Measurements from ENCODE around the gene CDH22. TPM values are rescaled to one million over a fixed set of nuclear protein-coding genes. Genes with fewer than 3 reads are reported as not detected.

Gene CDH22
- total RNA-seq, 1 donor from 2014 or later = not detected

DNA sequence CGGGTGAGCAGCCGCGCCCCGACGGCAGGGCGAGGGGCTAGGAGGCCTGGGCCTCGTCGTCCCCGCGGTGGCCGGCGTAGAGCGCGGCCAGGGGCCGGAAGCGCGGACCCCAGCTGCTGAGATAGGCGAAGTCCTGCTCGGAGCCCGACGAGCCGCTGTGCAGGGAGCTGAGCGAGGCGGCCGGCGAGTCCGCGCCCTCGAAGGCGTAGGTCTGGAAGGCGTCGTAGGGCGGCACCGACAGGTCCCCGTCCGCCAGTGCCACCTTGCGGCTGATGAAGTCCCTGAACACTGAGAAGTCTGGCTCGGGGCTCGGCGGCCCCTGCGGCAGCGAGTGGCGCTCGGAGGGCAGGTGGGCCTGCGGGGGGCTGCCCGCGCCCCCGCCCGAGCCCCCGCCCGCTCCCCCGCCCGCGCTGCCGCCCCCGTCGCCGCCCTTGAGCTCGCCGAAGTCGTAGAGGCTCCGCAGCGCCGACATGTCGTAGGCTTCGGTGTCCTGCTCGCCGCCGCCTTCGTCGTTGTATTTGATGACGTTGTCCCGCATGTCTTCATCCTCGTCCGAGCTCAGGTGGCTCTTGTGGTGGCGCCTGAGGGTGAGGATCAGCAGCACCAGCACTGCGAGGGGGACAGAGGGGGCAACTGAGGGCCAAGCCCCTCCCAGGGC, 133.7 kb downstream of the CDH22 start:
- intact Hi-C loops (cut with micrococcal nuclease) = loop anchor here (1.0 to 2.0 kb wide), 4 partner anchors 42 to 188 kb away; no protein-coding TSS in a partner anchor

DNA sequence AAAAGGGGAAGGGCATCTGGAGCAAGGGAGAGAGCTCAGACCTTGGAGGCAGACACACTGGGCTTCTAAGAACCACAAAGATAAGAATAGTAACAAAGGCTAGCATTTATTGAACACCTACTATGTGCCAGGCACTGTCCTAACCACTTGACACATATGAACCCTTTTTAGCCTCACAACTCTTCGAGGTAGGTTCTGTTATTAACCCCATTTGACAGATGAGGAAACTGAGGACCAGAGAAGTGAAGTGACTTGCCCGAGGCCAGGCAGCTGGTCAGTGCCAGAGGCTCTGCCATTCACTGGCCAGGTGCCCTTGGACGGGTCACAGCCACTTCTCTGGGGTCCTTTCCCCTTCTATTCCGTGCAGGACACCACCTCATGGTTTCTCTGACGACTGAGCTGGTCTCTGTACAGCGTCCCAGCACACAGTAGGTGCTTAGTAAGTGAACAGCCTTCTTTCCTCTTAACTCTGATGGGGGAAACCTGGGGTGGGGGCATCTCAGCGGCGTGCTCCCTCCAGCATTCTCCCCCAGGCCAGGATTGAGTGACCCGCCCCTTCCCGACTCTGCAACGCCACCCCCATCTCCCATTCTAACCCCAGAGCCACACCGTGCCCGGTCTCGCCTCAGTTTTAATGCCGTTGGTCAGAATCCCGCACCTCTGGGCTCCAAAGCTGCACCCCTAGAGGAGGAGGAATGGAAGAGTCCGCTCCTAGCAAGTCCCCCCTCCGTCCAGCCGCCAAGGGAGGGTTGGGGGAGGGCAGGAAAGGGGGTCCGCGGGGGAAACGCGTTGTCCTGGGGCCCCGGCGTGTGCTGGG, 134.4 kb downstream of the CDH22 start:
- intact Hi-C loops (cut with micrococcal nuclease) = loop anchor here (1.0 to 2.0 kb wide), 4 partner anchors 42 to 187 kb away; no protein-coding TSS in a partner anchor

DNA sequence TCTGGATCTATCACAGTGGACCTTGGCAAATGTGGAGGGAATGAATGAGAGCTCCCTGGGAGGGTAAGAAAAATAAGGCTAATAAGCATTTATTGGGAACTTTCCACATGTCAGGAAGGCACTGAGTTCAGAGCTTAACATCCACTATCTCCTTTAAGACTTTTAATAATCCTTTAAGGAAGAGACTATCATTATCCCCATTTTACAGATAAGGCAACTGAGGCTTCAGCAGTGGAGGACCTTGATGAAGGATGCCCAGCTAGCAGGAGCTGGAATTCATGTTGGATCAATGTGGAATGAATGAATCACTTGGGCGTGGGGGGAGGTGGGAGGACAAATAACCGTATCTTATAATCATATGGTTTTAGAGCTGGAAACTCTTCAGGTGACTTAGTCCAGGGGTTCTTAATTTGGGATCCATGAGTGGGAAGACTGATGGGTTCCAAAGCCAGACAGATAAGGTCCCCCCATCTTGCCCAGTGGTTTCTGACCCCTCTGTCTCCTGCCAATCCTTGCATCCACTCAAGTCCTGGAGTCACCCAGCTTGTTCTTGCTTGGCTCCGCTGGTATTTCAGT, 135.2 kb downstream of the CDH22 start:
- intact Hi-C loops (cut with micrococcal nuclease) = no loop called here

DNA sequence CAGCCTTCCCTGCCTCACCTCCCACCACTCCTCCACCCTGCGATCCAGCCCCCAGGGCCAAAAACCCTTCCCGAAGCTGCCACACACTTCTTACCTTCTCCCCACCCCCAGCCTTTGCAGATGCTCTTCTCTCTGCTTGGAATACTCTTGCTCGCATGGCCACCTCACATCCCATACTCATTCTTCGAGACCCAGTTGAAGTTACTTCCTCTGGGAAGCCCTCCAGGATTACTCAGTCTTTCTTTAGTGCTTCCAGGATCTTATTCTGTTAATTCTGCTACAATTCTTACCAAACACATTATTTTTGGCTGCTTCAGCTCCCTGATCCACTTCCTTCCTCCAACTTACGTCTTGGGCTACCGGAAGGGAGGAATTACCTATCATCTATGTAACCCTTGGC, 135.8 kb downstream of the CDH22 start:
- intact Hi-C loops (cut with micrococcal nuclease) = no loop called here

DNA sequence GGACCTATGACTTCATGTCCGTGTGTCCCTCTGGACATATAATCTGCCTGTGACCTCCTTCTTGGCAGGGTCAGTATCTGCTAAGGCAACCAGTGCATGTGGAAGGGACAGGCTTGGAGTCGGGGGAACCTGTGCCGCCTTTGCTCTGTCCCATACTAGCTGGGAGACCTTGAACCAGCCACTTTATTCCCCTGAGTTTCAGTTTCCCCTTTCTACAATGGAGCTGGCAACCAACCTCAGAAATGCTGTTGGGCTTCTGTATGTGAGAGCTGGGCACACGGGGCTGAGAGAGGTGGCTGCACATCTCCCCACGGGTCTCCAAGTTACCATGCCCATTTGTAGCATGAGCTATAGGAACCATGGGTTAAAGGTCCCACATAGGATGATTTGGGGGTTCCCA, 136.4 kb downstream of the CDH22 start:
- intact Hi-C loops (cut with micrococcal nuclease) = no loop called here

DNA sequence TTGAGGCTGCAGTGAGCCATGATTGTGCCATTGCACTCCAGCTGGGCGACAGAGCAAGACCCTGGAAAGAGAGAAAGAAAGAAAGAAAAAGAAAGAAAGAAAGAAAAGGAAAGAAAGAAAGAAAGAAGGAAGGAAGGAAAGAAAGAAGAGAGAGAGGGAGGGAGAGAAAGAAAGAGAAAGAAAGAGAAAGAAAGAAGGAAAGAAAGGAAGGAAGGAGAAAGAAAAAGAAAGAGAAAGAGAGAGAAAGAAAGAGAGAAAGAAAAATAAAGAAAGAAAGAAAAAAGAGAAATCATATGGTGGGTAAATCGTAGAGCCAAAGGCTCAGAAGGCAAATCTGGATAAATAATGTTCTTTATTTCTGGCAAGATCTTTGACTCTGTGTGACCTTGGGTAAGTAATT, 136.8 kb downstream of the CDH22 start:
- intact Hi-C loops (cut with micrococcal nuclease) = no loop called here

DNA sequence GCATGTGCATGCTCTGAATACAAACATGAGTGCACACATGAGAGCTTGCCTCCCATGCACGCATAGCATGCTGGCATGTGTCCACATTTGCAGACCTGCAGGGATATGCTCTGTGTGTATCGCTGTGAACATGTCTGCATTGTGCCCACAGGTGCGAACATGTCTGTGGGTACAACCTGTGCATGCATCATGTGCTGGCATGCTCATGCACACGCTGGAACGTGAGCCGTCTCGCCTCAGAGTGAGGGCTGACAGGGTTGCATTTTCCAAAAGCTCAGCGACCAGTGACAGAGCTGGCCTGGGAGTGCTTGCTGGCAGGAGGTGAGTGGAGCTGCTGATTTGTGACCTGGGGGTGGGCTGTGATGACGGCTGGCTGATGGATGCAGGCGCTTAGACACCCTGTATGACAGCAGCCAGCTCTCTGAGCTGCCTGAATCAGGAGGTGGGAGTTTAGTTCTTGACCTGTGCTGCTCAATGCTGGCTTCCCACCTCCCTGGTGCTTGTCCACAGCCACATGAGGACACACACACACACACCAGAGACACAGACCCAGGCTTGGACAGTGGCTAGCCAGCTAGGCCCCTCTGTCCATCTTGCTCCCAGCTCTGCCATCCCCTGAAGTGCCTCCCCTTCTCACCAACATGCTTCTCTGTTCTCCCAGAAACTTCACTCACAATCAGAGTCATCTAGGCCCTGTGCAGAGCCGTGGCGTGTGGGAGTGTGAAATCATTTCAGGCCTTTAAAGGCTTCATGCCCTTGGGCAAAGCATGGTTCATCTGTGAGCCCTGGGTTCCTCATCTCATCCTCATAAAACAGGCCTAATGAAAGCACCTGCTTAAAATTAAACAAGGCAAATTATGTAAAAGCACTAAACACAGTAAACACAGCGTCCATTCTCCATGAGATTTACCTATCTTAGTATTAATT, 138.8 kb downstream of the CDH22 start:
- intact Hi-C loops (cut with micrococcal nuclease) = no loop called here

DNA sequence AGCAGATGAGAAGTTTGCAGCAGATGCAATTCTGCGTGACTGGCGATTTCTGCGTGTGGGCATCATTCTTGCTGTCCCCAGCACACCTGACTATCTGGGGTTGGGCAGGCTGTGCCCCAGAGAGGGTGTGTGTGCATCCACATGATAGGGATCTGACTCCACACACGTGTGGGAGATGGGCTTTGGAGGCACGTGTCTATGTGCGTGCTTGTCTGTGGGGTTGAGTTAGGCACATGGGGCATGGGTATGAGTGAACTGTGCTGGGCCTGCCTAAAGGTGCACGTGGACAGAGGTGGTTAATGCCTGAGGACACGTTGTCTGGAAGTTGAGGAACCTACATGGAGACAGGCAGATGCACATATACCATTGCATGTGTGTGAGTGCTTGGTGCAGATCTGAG, 139.9 kb downstream of the CDH22 start:
- intact Hi-C loops (cut with micrococcal nuclease) = no loop called here

DNA sequence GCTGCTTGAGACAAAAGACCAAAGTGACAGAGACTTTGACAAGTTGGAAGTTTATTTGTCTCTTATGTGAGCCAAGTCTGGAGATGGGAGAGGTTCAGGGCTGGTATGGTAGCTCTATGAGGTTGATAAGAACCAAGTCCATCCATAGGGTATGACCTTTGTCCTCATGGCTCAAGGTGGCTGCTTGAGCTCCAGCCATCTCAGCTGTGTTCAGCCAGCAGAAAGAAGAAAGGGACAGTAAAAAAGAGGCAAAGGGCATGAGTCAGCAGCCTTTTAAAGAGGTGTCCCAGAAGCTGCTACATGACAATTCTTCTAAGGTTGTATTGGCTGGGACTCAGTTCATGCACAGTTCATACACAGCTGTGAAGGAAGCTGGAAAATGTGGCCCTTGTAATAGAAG, 141.2 kb downstream of the CDH22 start:
- intact Hi-C loops (cut with micrococcal nuclease) = no loop called here

DNA sequence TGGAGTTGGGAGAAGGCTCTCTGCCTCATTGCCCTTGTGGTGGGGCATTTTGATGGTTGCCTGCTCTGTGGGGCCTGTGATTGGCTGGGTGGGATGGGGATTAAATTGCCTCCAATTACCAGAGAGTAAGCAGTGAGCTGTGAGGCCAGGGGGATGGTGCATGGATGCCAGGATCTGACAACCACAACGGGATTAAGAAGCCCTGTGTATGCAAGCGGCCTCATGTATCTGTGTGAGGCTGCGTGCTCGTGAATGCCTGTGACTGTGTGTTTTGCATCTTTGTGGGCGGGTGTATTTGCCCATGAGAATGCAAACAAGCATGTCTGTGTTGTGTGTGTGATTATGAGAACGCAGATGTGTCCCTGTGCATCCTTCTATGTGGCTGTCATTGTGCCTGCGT, 144.0 kb downstream of the CDH22 start:
- intact Hi-C loops (cut with micrococcal nuclease) = no loop called here

DNA sequence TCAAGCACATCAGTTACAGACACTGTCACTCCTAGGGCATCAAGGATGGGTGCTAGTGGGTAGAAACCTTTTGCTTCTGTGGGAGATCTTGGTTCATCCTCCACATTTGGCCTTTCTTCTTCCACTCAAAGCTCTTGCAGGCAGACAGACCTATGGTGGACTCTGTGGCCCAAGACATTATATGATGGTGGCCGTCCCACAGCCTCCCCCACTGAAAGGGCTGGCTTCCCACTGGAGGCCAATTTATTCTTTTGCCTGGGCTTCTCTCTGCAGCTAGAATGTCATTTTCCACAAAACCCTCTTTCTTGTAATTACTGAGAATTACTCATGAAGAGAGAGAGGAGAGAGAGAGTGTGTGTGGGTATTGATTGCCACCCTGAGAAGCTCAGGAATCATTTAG, 146.4 kb downstream of the CDH22 start:
- intact Hi-C loops (cut with micrococcal nuclease) = no loop called here

DNA sequence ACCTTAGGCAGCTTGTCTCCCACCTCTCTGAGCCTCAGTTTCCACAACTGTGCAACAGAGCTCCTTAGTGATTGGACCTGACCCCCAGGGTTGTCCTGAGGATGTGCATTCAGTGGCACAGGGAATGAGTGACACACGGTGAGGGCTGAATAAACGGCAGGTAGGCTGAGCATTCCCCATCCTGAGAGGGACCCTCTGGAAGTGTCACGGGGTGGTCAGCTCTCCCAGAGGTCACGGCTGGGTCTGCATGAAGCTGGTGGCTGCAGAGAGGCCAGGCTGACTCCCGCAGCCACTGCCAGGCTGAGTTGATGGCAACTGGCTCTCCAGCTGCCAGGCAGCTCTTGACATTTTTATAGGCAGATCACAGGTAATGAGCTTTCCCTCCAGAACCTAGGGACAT, 147.6 kb downstream of the CDH22 start:
- intact Hi-C loops (cut with micrococcal nuclease) = no loop called here

DNA sequence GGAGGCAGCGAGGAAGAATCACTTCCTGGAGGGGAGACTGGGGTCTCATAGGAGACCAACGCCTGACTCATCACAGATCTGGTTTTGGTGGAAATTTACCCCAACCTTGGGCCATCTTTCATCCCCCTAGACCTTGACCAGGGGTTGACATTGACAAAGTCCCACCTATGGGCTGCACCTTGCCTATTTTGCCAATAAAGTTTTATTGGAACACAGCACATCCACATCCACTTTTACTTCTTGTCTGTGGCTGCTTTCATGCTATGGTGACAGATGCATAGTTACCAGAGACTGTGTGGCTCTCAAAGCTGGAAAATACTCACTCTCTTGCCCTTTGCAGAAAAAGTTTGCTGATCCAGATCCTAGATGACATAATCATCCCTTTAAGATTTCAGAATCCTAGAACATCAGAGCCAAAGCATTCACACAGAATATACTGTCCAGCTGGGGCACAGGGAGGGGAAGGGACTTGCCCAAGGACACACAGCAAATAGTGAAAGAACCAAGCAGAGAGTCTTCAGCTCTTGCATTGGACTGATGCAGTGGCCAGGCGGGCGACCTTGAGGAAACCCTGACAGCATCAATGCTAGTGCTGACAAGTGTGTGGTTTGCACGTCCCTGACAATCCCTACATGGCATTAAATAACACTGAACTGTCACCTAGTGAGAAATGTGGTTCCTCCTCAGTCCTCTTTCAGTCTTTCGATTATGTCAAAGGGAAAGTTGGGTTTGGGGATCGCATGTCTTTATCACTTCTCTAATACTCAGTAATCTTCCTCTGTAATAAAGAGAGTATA, 149.0 kb downstream of the CDH22 start:
- intact Hi-C loops (cut with micrococcal nuclease) = no loop called here

DNA sequence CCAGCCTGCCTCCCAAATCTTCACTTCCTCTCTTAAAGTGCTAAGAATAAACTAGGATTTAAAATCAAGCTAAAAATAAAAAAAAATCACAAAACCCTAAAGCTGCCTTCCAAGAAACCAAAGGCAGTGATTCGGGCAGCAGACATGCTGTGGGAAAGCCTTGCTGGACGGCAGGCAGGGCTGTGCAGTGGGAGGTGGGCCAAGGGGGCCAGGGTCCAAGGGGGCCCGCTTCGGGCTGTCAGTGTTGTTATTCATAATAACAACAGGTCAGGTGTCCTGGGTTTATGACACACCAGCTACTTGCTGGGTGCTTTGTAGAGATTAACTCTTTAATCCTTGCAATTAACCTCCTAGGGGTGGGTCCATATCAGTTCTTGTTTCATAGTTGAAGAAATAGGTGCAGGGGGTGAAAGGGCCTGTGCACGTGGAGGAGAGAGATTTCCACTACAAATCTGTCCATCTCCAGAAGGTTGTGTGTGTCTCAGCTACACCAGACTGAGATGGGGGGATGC, 149.8 kb downstream of the CDH22 start:
- intact Hi-C loops (cut with micrococcal nuclease) = no loop called here

DNA sequence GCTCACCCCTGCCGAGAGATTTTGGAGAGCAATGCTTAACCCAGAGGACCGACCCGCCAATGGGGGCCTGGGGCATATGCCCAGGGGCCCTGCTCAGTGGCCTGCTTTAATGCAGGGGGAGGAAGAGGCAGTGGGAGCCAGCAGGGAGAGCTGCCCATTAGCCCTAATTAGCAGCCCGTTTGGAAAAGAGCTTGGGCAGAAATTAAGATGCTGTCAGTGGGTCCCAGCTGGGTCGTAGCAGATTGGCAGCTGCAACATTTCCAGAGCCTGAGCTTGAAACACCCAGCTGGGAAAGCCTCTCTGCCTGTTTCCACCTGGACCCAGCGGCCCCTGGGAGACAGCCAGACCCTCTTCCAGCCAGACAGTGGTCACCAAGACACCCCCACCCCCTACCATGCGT, 150.7 kb downstream of the CDH22 start:
- intact Hi-C loops (cut with micrococcal nuclease) = no loop called here

DNA sequence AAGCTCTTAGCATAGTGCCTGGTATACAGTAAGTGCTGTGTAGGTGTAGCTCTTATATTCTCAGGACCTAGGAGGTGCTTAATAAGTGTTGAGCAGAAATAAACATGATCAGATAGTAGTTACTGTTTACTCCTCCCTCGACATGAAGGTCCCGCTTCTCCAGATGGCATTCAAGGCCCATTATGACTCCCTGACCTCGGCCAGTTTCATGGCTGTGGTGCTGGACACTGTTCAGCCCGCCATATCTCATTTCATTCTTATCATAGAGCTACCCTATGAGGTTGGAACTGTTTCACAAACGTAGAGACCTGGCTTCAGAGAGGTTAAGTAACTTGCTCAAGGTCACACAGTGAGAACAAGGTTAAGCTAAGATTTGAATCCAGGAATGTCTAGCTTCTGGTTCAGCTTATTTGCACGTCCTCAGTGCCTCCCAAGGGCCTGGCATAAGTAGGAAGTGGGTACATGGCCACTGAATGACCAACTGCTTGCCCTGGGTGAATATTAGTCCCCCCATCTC, 151.2 kb downstream of the CDH22 start:
- intact Hi-C loops (cut with micrococcal nuclease) = no loop called here

DNA sequence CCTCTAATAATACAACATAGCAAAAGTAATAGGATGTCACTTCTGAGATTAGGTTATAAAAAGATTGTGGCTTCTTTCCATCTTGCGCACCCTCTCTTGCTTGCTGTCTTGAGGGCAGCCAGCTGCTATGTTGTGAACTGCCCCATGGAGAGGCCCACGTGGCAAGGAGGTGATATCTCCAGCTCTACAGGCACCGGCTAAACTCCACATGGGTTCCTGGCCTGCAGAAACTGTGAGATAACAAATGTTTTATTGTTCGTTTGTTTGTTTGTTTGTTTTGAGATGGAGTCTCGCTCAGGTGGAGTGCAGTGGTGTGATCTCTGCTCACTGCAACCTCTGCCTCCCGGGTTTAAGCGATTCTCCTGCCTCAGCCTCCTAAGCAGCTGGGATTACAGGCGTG, 152.2 kb downstream of the CDH22 start:
- intact Hi-C loops (cut with micrococcal nuclease) = no loop called here

DNA sequence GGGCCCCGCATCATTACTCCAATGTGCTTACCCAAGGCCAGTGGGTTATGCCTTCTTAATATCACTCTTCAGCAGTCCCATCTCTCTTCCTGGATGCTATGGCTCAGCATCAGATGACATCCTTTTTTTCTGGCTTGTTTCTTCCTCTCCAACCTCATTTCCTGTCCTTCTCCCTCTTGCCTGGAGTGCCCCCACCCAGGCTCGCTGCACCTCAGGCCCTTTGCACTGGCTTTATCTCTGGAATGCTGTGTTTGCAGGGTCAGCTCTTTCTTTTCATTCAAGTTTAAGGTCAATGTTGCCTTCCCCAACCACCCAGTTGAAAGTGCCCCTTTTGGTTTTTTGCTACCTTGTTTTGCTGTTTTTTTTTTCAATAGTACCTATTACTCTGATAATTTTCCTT, 153.5 kb downstream of the CDH22 start:
- intact Hi-C loops (cut with micrococcal nuclease) = no loop called here

DNA sequence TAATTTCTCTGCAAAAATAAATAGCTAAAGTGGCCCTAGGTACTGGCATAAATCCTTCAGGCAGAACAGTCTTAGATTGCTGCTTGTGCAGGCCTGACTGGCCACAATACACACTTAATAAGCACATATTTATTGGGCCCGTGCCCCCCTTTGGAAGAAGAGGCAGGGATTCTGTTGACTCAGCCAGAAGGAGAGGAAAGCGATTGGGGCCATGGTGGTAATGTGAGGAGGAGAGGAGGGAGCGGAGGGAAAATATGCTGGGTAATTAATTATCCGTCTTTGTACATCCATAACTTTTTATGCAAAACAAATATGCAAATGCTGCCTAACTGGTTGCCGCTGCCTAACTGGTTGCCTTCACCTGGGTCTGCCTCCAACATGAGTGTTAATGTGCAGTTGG, 154.0 kb downstream of the CDH22 start:
- intact Hi-C loops (cut with micrococcal nuclease) = no loop called here
